NT2/D1 (cell line): Measurements from ENCODE around the gene ERBB4.

Source experiments
- DNase-seq: peaks from one replicate; pipeline ENCODE4 v3.0.0-alpha.2; 2011; ENCODE audit warnings: low read depth, low spot score
- H3K27me3 ChIP-seq: 2 replicates; pipeline ENCODE4 v1.6.0; 2011; ENCODE audit warnings: mild to moderate bottlenecking; ENCODE audit not compliant: insufficient read length, insufficient read depth
- H3K36me3 ChIP-seq: 2 replicates; pipeline ENCODE4 v1.6.1; 2011; ENCODE audit warnings: mild to moderate bottlenecking, low read length, mixed read lengths; ENCODE audit not compliant: insufficient read depth, insufficient read length
- H3K4me1 ChIP-seq: 2 replicates; pipeline ENCODE4 v1.5.1; 2011; ENCODE audit not compliant: insufficient read depth, insufficient read length
- H3K4me3 ChIP-seq: 2 replicates; pipeline ENCODE4 v1.5.1; 2011; ENCODE audit warnings: low read depth; ENCODE audit not compliant: insufficient read length
- H3K9ac ChIP-seq: 2 replicates; pipeline ENCODE4 v1.6.0; 2011; ENCODE audit warnings: low read depth; ENCODE audit not compliant: insufficient read length
- H3K9me3 ChIP-seq: 2 replicates; pipeline ENCODE4 v1.5.1; 2011; ENCODE audit warnings: mild to moderate bottlenecking, low read length; ENCODE audit not compliant: insufficient read depth
- SUZ12 ChIP-seq: IDR thresholded peaks from 2 replicates; pipeline ENCODE4 v1.6.1; 2011; ENCODE audit not compliant: insufficient read length, insufficient read depth; ENCODE audit errors: extremely low read depth
- YY1 ChIP-seq: IDR thresholded peaks from 2 replicates; pipeline ENCODE4 v1.6.1; 2011; ENCODE audit not compliant: insufficient read length, insufficient read depth
- ZNF274 ChIP-seq: IDR thresholded peaks from 2 replicates; pipeline ENCODE4 v1.6.1; 2011; ENCODE audit warnings: mild to moderate bottlenecking, low read depth, low read length

The ERBB4 gene

GRCh38 chr2:212034841-212035585 lies 503.6 kb downstream of the ERBB4 start:
- no peaks in the 10 kb centered on the region for H3K27me3 ChIP-seq
- no peaks in the 10 kb centered on the region for H3K4me1 ChIP-seq
- H3K4me3 ChIP-seq = no peak overlapping the region
- no peak for TF ChIP-seq YY1
- TF ChIP-seq ZNF274 = no peak
- no peak for DNase-seq
- no peaks in the 10 kb centered on the region for H3K36me3 ChIP-seq
- no peak overlapping the region for H3K9ac ChIP-seq
- no peaks in the 10 kb centered on the region for H3K9me3 ChIP-seq

GRCh38 chr2:212033888-212034287 lies 504.7 kb downstream of the ERBB4 start:
- no peaks in the 10 kb centered on the region for H3K27me3 ChIP-seq
- no peak for DNase-seq
- H3K36me3 ChIP-seq = no peaks in the 10 kb centered on the region
- no peak overlapping the region for H3K4me3 ChIP-seq
- no peak overlapping the region for H3K9ac ChIP-seq
- no peaks in the 10 kb centered on the region for H3K9me3 ChIP-seq
- no peak for TF ChIP-seq ZNF274
- TF ChIP-seq YY1 = no peak
- no peak for TF ChIP-seq SUZ12
- H3K4me1 ChIP-seq = no peaks in the 10 kb centered on the region

GRCh38 chr2:212032536-212033219 lies 505.9 kb downstream of the ERBB4 start:
- no peak for DNase-seq
- Histone ChIP-seq H3K4me3 (no peak overlapping the region), H3K4me1 (no peaks in the 10 kb centered on the region), H3K27me3 (no peaks in the 10 kb centered on the region), H3K9me3 (no peaks in the 10 kb centered on the region), H3K36me3 (no peaks in the 10 kb centered on the region), H3K9ac (no peak overlapping the region)
- TF ChIP-seq YY1 (no peak), SUZ12 (no peak), ZNF274 (no peak)

- Histone ChIP-seq H3K9ac (no peak overlapping the region), H3K27me3 (no peaks in the 10 kb centered on the region), H3K9me3 (no peaks in the 10 kb centered on the region), H3K36me3 (no peaks in the 10 kb centered on the region), H3K4me3 (no peak overlapping the region), H3K4me1 (no peaks in the 10 kb centered on the region)
- DNase-seq = no peak
- no peak for TF ChIP-seq SUZ12
- no peak for TF ChIP-seq YY1
- no peak for TF ChIP-seq ZNF274
Measured at GRCh38 chr2:212032032-212032431, 506.6 kb downstream of the ERBB4 start.

GRCh38 chr2:212030709-212031108 lies 507.9 kb downstream of the ERBB4 start:
- H3K36me3 ChIP-seq = no peaks in the 10 kb centered on the region
- no peaks in the 10 kb centered on the region for H3K9me3 ChIP-seq
- H3K4me1 ChIP-seq = no peaks in the 10 kb centered on the region
- no peak overlapping the region for H3K9ac ChIP-seq
- DNase-seq = no peak
- TF ChIP-seq YY1 (no peak), ZNF274 (no peak), SUZ12 (no peak)
- H3K27me3 ChIP-seq = no peaks in the 10 kb centered on the region
- no peak overlapping the region for H3K4me3 ChIP-seq

- H3K4me1 ChIP-seq = no peaks in the 10 kb centered on the region
- no peak for DNase-seq
- no peak overlapping the region for H3K9ac ChIP-seq
- TF ChIP-seq SUZ12 (no peak), ZNF274 (no peak), YY1 (no peak)
- H3K9me3 ChIP-seq = no peaks in the 10 kb centered on the region
- no peaks in the 10 kb centered on the region for H3K36me3 ChIP-seq
- H3K27me3 ChIP-seq = no peaks in the 10 kb centered on the region
- H3K4me3 ChIP-seq = no peak overlapping the region
Measured at GRCh38 chr2:212028798-212029394, 509.7 kb downstream of the ERBB4 start.
